GM12873 (cell line): Measurements from ENCODE around the gene CASKIN2.

ENCODE experiments used
- CTCF ChIP-seq: IDR thresholded peaks from 2 replicates; pipeline ENCODE4 v1.5.1; 2012; ENCODE audit warnings: low read depth, mild to moderate bottlenecking, moderate library complexity, low read length, control low read depth; ENCODE audit not compliant: insufficient read depth; ENCODE audit errors: missing control alignments

CASKIN2 gene

GRCh38 chr17:75523647-75524046, 8.3 kb upstream of the CASKIN2 start:
- TF ChIP-seq CTCF = no peak

- no peak for TF ChIP-seq CTCF
These were observed 6.8 kb upstream of the CASKIN2 start for GRCh38 chr17:75521951-75522727.

GRCh38 chr17:75521290-75521689, 6.0 kb upstream of the CASKIN2 start:
- no peak for TF ChIP-seq CTCF

GRCh38 chr17:75518983-75519537, 3.7 kb upstream of the CASKIN2 start:
- no peak for TF ChIP-seq CTCF

- no peak for TF ChIP-seq CTCF
These were observed 2.9 kb upstream of the CASKIN2 start for GRCh38 chr17:75518201-75518600.

- TF ChIP-seq CTCF = peak; percentile 50
These were observed 2.0 kb upstream of the CASKIN2 start for GRCh38 chr17:75517297-75517865.

GRCh38 chr17:75516619-75517296, 1.4 kb upstream of the CASKIN2 start:
- TF ChIP-seq CTCF = no peak
